ENCODE data around the gene MMP26.

Gene MMP26

GRCh38 chr11:4727171-4727570 lies 22.6 kb downstream of the MMP26 start:
- H3F3A ChIP-seq (ENCODE audit: insufficient read depth): no peaks in the 10 kb centered on the region
- no peak overlapping the region for H3K9ac ChIP-seq (ENCODE audit: low read length)
- H3K27ac ChIP-seq (ENCODE audit: low read depth, low read length): no peak overlapping the region
- no peak overlapping the region for H2AFZ ChIP-seq (ENCODE audit: low read depth, low read length, severe bottlenecking)
- TF ChIP-seq, protein P1, sequence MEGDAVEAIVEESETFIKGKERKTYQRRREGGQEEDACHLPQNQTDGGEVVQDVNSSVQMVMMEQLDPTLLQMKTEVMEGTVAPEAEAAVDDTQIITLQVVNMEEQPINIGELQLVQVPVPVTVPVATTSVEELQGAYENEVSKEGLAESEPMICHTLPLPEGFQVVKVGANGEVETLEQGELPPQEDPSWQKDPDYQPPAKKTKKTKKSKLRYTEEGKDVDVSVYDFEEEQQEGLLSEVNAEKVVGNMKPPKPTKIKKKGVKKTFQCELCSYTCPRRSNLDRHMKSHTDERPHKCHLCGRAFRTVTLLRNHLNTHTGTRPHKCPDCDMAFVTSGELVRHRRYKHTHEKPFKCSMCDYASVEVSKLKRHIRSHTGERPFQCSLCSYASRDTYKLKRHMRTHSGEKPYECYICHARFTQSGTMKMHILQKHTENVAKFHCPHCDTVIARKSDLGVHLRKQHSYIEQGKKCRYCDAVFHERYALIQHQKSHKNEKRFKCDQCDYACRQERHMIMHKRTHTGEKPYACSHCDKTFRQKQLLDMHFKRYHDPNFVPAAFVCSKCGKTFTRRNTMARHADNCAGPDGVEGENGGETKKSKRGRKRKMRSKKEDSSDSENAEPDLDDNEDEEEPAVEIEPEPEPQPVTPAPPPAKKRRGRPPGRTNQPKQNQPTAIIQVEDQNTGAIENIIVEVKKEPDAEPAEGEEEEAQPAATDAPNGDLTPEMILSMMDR (IDR thresholded peaks at IDR 0.05; ENCODE audit: insufficient read depth, low read length, poor library complexity, severe bottlenecking): no peak
- TF ChIP-seq EZH2phosphoT487 (conservative IDR thresholded peaks at IDR 0.05; ENCODE audit: low read length): no peak
- H3K9me2 ChIP-seq (replicated peaks; ENCODE audit: insufficient read depth, low read length): no peaks in the 10 kb centered on the region
- no peaks in the 10 kb centered on the region for H3K79me2 ChIP-seq (ENCODE audit: insufficient read depth, low read length)
- no peak overlapping the region for H3K4me3 ChIP-seq (ENCODE audit: insufficient read depth, low read length, poor library complexity, severe bottlenecking)
- no peak overlapping the region for H3K4me2 ChIP-seq (ENCODE audit: low read depth, low read length, poor library complexity, severe bottlenecking)
- no peaks in the 10 kb centered on the region for H3K9me3 ChIP-seq (ENCODE audit: insufficient read depth, low read length)
- no peaks in the 10 kb centered on the region for H4K20me1 ChIP-seq (ENCODE audit: low read depth, low read length)
- H3K27me3 ChIP-seq (ENCODE audit: low read length): no peaks in the 10 kb centered on the region
- H3K36me3 ChIP-seq (ENCODE audit: low read length): no peaks in the 10 kb centered on the region

DNA sequence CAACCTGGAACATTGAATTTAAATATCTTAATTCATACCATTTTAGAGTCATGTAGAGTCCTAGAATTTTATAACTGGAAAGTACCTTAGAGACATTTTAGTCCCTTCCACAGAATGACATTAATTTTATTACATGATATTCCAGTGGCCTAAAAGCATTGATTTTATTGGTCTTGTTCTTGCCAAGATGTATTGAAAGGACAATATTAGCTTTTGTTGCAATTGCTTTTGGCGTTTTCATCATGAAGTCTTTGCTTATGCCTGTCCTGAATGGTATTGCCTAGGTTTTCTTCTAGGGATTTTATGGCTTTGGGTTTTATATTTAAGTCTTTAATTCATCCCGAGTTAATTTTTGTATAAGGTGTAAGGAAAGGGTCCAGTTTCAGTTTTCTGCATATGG lies 36.2 kb downstream of the MMP26 start:
- no peaks in the 10 kb centered on the region for H3K27me3 ChIP-seq (ENCODE audit: low read length)
- no peaks in the 10 kb centered on the region for H4K20me1 ChIP-seq (ENCODE audit: low read depth, low read length)
- H3F3A ChIP-seq (ENCODE audit: insufficient read depth): no peaks in the 10 kb centered on the region
- TF ChIP-seq, protein P1 (IDR thresholded peaks at IDR 0.05; ENCODE audit: insufficient read depth, low read length, poor library complexity, severe bottlenecking): no peak
- TF ChIP-seq EZH2phosphoT487 (conservative IDR thresholded peaks at IDR 0.05; ENCODE audit: low read length): no peak
- H3K4me2 ChIP-seq (ENCODE audit: low read depth, low read length, poor library complexity, severe bottlenecking): no peak overlapping the region
- no peaks in the 10 kb centered on the region for H3K36me3 ChIP-seq (ENCODE audit: low read length)
- no peaks in the 10 kb centered on the region for H3K9me3 ChIP-seq (ENCODE audit: insufficient read depth, low read length)
- no peak overlapping the region for H3K4me3 ChIP-seq (ENCODE audit: insufficient read depth, low read length, poor library complexity, severe bottlenecking)
- H3K9ac ChIP-seq (ENCODE audit: low read length): no peak overlapping the region
- H3K9me2 ChIP-seq (replicated peaks; ENCODE audit: insufficient read depth, low read length): no peaks in the 10 kb centered on the region
- no peak overlapping the region for H3K27ac ChIP-seq (ENCODE audit: low read depth, low read length)
- no peaks in the 10 kb centered on the region for H3K79me2 ChIP-seq (ENCODE audit: insufficient read depth, low read length)
- H2AFZ ChIP-seq (ENCODE audit: low read depth, low read length, severe bottlenecking): no peak overlapping the region

GRCh38 chr11:4748438-4748837 lies 43.9 kb downstream of the MMP26 start:
- Histone ChIP-seq H4K20me1 (ENCODE audit: low read depth, low read length) (no peaks in the 10 kb centered on the region), H3K9ac (ENCODE audit: low read length) (no peak overlapping the region), H3K4me3 (ENCODE audit: insufficient read depth, low read length, poor library complexity, severe bottlenecking) (no peak overlapping the region), H3K27me3 (ENCODE audit: low read length) (no peaks in the 10 kb centered on the region), H2AFZ (ENCODE audit: low read depth, low read length, severe bottlenecking) (no peak overlapping the region), H3K9me3 (ENCODE audit: insufficient read depth, low read length) (no peaks in the 10 kb centered on the region), H3K4me2 (ENCODE audit: low read depth, low read length, poor library complexity, severe bottlenecking) (no peak overlapping the region), H3F3A (ENCODE audit: insufficient read depth) (no peaks in the 10 kb centered on the region), H3K27ac (ENCODE audit: low read depth, low read length) (no peak overlapping the region), H3K79me2 (ENCODE audit: insufficient read depth, low read length) (no peaks in the 10 kb centered on the region), H3K9me2 (replicated peaks; ENCODE audit: insufficient read depth, low read length) (no peaks in the 10 kb centered on the region), H3K36me3 (ENCODE audit: low read length) (no peaks in the 10 kb centered on the region)
- TF ChIP-seq, protein P1 (IDR thresholded peaks at IDR 0.05; ENCODE audit: insufficient read depth, low read length, poor library complexity, severe bottlenecking): no peak
- TF ChIP-seq EZH2phosphoT487 (conservative IDR thresholded peaks at IDR 0.05; ENCODE audit: low read length): no peak

All from SU-DHL-6 (cell line).